Thymus (tissue), 11 donors: Measurements from ENCODE around the gene KLF11. TPM values are rescaled to one million over a fixed set of nuclear protein-coding genes. Genes with fewer than 3 reads are reported as not detected.

ENCODE experiments used
- DNase-seq, 9 donors: peaks; one replicate each; pipeline ENCODE4 v3.0.0-alpha.2; 2013; ENCODE audit warnings: low spot score in 9 of 9, low read depth in 6 of 9, missing footprints in 1 of 9
- H3K27ac ChIP-seq, 2 donors: one replicate each; pipeline ENCODE4 v1.5.1; 2013; ENCODE audit warnings: control low read depth in 1 of 2, low read depth in 1 of 2, low read length in 1 of 2, mild to moderate bottlenecking in 1 of 2, moderate library complexity in 1 of 2
- H3K27me3 ChIP-seq, 2 donors: one replicate each; pipeline ENCODE4 v1.5.1; 2013; ENCODE audit warnings: low read length in 1 of 2; ENCODE audit not compliant: control insufficient read depth in 2 of 2, insufficient read depth in 1 of 2
- H3K36me3 ChIP-seq, 2 donors: one replicate each; pipeline ENCODE4 v1.5.1; 2013; ENCODE audit warnings: low read length in 1 of 2, mild to moderate bottlenecking in 1 of 2, moderate library complexity in 1 of 2; ENCODE audit not compliant: control insufficient read depth in 2 of 2, insufficient read depth in 2 of 2
- H3K4me1 ChIP-seq, 2 donors: one replicate each; pipeline ENCODE4 v1.5.1; 2013; ENCODE audit warnings: low read length in 2 of 2; ENCODE audit not compliant: control insufficient read depth in 2 of 2, insufficient read depth in 2 of 2
- H3K4me3 ChIP-seq, 2 donors: one replicate each; pipeline ENCODE4 v1.5.1; 2013; ENCODE audit warnings: low read length in 2 of 2, control low read depth in 1 of 2, mild to moderate bottlenecking in 1 of 2
- H3K9me3 ChIP-seq, 2 donors: one replicate each; pipeline ENCODE4 v1.5.1; 2013; ENCODE audit warnings: low read length in 1 of 2, mild to moderate bottlenecking in 1 of 2; ENCODE audit not compliant: control insufficient read depth in 2 of 2, insufficient read depth in 1 of 2
- WGBS: extraction: QIAGEN DNeasy Blood & Tissue Kit; methylation state at CpG from one replicate; pipeline ENCODE4 v1.1.7; 2013; 5-methylcytosine and 5-hydroxymethylcytosine counted together
- polyA plus RNA-seq: library from polyadenylated mRNA; stranded (reverse); fragments of 200-250 nt; gene quantifications from one replicate; pipeline ENCODE4 v1.2.3, GENCODE V29; 2013
- total RNA-seq: library from RNA; stranded (reverse); fragments of 120-200 nt; gene quantifications from one replicate; pipeline ENCODE4 v1.2.4, GENCODE V29; 2013
- donor health status: healthy.

The KLF11 gene
- total and polyA plus RNA-seq, 2 donors: 2.4 to 5.4 TPM

DNA sequence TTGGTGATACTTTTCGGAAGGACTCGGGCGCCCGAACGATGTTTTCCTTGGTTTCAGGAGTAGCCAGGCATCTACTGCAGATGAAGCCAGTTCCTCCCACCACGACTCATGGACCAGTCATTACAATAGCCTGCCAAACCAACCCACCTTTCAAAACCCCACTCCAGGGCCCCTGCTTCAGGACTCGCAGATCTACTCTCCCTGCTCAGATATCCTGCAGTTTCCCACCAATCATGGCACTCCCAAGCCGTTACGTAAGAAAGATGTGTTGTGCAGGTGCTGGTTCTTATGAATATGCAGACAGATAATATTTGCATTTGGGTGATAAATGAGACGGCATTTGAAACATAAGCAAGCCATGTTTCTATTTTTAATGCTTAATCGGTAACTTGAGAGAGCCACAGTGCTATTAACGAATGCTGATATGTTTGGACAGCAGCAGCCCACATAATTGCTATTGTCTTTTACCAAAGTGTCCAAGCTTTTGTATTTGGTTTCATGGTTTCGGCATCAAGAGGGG is 40.4 kb downstream of the KLF11 start:
- Histone ChIP-seq H3K4me3 (no peak overlapping the region), H3K27ac (no peak overlapping the region), H3K27me3 (peaks cover 50 to 85% of the 10 kb centered on the region in 2 donors), H3K4me1 (peaks cover 0 to 6% of the 10 kb centered on the region in 2 donors), H3K36me3 (no peaks in the 10 kb centered on the region), H3K9me3 (no peaks in the 10 kb centered on the region)
- DNase-seq: no peak
- 83% methylated on average over 13 of the region's 13 CpGs for WGBS

DNA sequence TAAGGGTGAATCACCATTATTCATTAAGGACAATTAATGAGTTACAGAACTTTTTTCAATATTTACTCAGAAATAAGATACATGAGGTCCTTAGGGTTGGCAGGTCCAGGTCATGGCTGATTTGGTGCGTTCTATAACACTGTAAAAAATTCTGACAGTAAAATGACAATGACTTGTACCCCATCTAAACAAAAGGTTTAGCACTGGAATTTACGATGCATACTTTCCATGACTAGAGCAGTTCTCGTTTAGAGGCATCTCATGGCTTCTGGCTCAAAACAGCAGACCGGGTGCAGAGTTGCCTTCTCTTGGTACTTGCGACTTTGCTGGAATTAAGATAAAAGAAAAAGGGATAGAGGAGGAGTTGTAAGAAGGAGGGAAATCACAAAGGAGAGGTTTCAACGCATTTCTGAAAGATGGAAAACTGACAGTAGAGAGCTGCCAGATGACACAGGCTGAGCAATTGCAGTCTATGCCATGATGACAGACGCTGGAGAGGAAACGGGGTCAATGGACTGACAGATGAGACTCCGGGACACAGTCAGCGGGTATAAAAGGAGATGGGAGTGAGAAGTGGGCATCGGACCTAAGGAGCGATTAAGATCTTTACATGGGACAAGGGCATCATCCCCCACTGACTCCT is 41.0 kb downstream of the KLF11 start:
- Histone ChIP-seq H3K4me1 (peaks cover 0 to 6% of the 10 kb centered on the region in 2 donors), H3K27me3 (peaks cover 48 to 85% of the 10 kb centered on the region in 2 donors), H3K36me3 (no peaks in the 10 kb centered on the region), H3K4me3 (no peak overlapping the region), H3K27ac (no peak overlapping the region), H3K9me3 (no peaks in the 10 kb centered on the region)
- 80% methylated on average over 12 of the region's 12 CpGs for WGBS
- no peak for DNase-seq

DNA sequence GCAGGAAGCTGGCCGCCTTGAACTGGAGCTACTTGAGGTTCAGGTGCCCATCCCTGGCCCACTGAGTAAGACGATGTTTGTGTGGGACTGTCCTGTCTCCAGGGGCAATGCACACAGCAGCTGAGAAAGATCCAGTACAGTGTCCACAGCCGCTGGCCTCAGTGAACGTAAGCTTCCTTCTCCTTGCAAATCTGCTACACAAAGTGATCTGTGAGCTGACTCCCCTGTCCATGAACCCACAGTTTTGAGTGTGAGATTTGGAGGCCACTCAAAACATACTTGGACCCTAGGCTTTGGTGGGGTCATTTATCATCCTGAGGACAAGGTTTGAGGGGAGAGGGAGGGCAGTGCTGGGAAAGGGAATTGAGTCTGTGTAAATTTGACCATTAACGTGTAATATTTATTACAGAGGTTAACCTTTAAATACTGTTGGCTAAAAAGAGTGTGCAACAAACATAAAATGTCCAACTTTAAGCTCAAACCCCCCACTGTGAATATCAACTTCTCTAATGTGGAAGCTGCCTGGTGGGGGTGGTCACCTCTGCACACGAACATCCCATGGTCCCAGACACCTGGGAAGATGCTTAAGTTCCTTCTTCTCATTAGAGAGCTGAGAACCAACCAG is 41.8 kb downstream of the KLF11 start:
- no peak overlapping the region for H3K4me3 ChIP-seq
- peaks cover 44 to 90% of the 10 kb centered on the region in 2 donors for H3K27me3 ChIP-seq
- H3K36me3 ChIP-seq: no peaks in the 10 kb centered on the region
- DNase-seq: no peak
- no peak overlapping the region for H3K27ac ChIP-seq
- H3K9me3 ChIP-seq: no peaks in the 10 kb centered on the region
- peaks cover 0 to 6% of the 10 kb centered on the region in 2 donors for H3K4me1 ChIP-seq
- 87% methylated on average over 6 of the region's 6 CpGs for WGBS

DNA sequence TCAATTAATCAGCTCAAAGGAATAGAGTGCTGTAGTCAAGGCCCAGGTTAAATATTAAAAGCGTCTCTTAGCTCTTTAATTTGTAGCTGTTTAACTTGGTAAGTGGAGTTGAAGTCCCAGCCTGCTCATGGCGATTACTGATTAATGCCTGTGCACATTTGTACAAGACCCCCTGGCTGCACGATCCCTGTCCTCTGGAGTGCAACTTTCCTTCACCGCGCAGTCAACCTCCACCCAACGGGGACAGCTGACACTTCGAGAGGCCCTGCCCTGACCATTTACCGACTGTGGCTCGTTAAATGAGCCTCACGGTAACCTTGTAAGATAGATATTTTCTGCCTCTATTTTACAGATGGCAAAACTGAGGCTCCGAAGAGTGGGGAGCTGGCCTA is 42.3 kb downstream of the KLF11 start:
- peaks cover 42 to 90% of the 10 kb centered on the region in 2 donors for H3K27me3 ChIP-seq
- WGBS: 97% methylated on average over 11 of the region's 11 CpGs
- DNase-seq: no peak

DNA sequence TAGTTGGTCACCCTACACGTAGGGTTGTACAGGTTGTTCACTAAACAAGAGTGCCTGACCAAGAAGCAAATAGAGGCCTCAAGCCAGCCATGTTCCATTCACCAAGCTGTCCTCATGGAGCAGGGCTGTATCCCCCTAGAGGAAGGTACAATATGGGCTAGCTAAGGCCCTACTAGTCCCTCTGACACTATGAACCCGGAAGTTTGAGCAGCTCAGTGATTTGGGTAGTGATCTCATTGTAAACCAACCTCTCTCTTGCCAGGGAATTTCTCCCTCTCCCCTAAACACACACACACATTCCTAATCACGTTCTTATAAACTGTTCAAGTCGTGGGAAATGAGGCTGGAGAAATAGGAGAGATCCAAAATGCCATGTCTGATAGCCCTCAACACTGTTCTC is 43.6 kb downstream of the KLF11 start:
- Histone ChIP-seq H3K4me1 (peaks cover 0 to 6% of the 10 kb centered on the region in 2 donors), H3K4me3 (no peak overlapping the region), H3K36me3 (no peaks in the 10 kb centered on the region), H3K27me3 (peaks cover 36 to 90% of the 10 kb centered on the region in 2 donors), H3K27ac (no peak overlapping the region), H3K9me3 (peaks cover 0 to 8% of the 10 kb centered on the region in 2 donors)
- 89% methylated on average over 4 of the region's 4 CpGs for WGBS
- DNase-seq: no peak

More for the DNA sequence above, 42.3 kb downstream of the KLF11 start:
- Histone ChIP-seq H3K4me1 (peaks cover 0 to 3% of the 10 kb centered on the region in 2 donors), H3K36me3 (no peaks in the 10 kb centered on the region), H3K9me3 (no peaks in the 10 kb centered on the region), H3K4me3 (no peak overlapping the region), H3K27ac (no peak overlapping the region)

DNA sequence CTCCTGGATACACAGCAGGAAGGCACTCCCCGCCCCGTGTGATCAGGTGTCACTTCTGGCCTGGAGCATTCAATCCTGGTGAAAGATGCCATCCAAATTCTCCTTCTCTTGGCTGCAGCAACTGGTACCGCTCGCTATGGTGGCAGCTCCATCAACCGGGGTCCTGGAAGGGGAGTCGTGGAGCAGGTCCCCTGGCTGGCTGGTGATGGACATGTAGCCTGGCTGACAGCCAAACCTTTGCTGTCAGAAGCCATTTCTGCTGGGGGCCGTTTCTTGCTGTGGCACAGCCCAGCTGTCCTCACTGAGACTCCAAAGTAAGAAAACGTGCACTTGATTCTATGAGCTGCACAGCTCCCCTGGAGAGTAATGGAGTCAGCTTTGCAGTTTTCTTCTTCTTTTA is 44.0 kb downstream of the KLF11 start:
- H3K27ac ChIP-seq: no peak overlapping the region
- peaks cover 0 to 6% of the 10 kb centered on the region in 2 donors for H3K4me1 ChIP-seq
- peaks cover 0 to 11% of the 10 kb centered on the region in 2 donors for H3K9me3 ChIP-seq
- peaks cover 32 to 90% of the 10 kb centered on the region in 2 donors for H3K27me3 ChIP-seq
- no peak for DNase-seq
- 86% methylated on average over 8 of the region's 8 CpGs for WGBS
- H3K4me3 ChIP-seq: no peak overlapping the region
- H3K36me3 ChIP-seq: no peaks in the 10 kb centered on the region

DNA sequence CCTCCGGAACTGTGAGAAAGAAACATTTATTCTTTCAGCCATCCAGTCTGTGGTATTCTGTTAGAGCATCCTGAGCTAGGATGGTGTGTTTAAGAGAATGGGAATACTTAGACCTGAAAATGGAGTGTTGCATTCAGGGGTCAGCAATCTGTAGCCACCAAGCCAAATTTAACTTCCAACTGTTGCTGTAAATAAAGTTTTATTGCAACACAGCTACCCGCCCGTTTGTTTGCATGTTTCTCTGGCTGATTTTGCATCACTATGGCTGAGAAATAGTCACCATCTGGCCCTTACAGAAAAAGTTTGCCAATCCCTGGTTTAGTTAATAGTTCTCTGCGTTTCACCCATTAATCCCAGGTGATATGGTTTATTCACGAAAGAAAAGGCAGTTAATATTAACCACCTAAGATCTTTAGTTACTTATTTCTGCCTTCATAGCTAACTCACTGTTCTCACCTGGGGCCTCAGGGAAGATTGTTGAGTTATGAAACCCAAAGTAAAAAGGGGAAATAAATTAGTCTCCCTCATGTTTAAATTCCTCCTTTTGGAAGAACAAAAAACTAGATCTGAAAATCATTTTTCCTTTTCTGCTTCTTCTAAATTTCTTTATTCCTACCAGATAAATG is 46.3 kb downstream of the KLF11 start:
- H3K27ac ChIP-seq: no peak overlapping the region
- H3K4me1 ChIP-seq: peaks cover 0 to 6% of the 10 kb centered on the region in 2 donors
- 71% methylated on average over 5 of the region's 5 CpGs for WGBS
- no peaks in the 10 kb centered on the region for H3K36me3 ChIP-seq
- peaks cover 0 to 13% of the 10 kb centered on the region in 2 donors for H3K9me3 ChIP-seq
- DNase-seq: no peak
- peaks cover 14 to 90% of the 10 kb centered on the region in 2 donors for H3K27me3 ChIP-seq
- H3K4me3 ChIP-seq: no peak overlapping the region

DNA sequence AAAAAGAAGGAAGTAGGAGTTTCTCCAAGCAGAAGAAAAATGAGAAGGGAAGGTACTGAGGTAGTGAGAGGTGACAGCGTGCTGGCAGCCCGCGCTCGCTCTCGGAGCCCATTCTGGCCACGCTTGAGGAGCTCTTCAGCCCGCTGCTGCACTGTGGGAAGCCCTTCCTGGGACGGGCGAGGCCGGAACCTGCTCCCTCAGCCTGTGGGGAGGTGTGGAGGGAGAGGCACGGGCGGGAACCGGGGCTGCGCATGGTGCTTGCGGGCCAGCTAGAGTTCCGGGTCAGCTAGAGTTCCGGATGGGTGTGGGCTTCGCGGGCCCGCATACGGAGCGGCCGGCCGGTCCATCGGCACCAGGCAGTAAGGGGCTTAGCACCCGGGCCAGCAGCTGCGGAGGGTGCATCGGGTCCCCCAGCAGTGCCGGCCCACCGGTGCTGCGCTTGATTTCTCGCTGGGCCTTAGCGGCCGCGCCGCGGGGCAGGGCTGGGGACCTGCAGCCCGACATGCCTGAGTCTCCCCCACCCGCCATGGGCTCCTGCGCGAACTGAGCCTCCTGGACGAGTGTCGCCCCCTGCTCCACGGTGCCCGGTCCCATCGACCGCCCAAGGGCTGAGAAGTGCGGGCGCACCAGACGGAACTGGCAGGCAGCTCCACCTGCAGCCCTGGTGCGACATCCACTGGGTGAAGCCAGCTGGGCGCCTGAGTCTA is 48.0 kb downstream of the KLF11 start:
- Histone ChIP-seq H3K36me3 (no peaks in the 10 kb centered on the region), H3K4me1 (peaks cover 0 to 6% of the 10 kb centered on the region in 2 donors), H3K4me3 (peak overlapping the region in 1 of 2 donors; percentile 4), H3K9me3 (peaks cover 0 to 13% of the 10 kb centered on the region in 2 donors), H3K27ac (no peak overlapping the region), H3K27me3 (peaks cover 10 to 78% of the 10 kb centered on the region in 2 donors)
- WGBS: 11% methylated on average over 52 of the region's 52 CpGs
- no peak for DNase-seq
